Raji (cell line): ENCODE results near the gene LRRC75A.

Source experiments
- POLR2A ChIP-seq: IDR thresholded peaks from 2 replicates; pipeline ENCODE4 v1.6.1; 2011; ENCODE audit warnings: low read depth, low read length, control low read depth; ENCODE audit not compliant: insufficient read depth

The LRRC75A gene

GRCh38 chr17:16434662-16435061 lies 57.3 kb downstream of the LRRC75A start:
- TF ChIP-seq POLR2A: no peak

GRCh38 chr17:16433514-16433913 lies 58.5 kb downstream of the LRRC75A start:
- no peak for TF ChIP-seq POLR2A

GRCh38 chr17:16432017-16432416 lies 60.0 kb downstream of the LRRC75A start:
- no peak for TF ChIP-seq POLR2A

- TF ChIP-seq POLR2A: no peak
Observed at GRCh38 chr17:16430650-16431049, 61.3 kb downstream of the LRRC75A start.

DNA sequence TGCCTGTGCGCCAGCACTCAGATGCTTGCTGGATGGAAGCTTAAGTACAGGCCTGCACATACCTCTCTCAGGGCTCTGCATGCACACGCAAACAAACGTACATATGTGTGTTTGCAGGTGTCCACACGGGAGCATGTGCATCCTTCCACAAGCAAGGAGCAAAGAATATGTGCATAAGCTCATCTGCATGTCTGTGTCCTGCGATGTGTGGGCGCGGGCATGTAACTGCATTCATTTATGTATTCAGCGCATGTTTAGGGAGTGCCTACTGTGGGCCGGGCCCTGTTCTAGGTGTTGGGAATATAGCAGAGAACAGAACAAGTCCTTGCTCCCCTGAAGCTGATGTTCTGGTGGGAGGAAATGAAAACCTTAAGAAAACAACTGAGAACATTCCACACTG lies 62.9 kb downstream of the LRRC75A start:
- TF ChIP-seq POLR2A: no peak

GRCh38 chr17:16428098-16428882 lies 63.7 kb downstream of the LRRC75A start:
- no peak for TF ChIP-seq POLR2A

GRCh38 chr17:16427020-16427419 lies 65.0 kb downstream of the LRRC75A start:
- no peak for TF ChIP-seq POLR2A

- no peak for TF ChIP-seq POLR2A
Observed at GRCh38 chr17:16425698-16426659, 66.0 kb downstream of the LRRC75A start.

DNA sequence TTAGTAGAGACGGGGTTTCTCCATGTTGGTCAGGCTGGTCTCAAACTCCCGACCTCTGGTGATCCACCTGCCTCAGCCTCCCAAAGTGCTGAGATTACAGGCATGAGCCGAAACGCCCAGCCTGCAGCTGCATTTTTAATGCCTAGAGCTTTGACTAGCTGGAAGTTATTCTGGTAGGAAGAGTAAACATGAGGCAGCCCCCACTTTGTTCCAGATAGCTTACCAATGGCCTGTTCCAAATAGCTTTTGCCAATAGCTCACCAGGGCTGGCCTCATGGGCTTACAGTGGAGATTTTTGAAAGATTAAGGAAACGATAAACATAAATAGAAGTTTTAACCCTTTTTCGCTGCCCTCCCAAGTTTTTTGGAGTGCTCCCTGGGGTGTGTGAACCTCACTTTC lies 66.8 kb downstream of the LRRC75A start:
- TF ChIP-seq POLR2A: no peak

DNA sequence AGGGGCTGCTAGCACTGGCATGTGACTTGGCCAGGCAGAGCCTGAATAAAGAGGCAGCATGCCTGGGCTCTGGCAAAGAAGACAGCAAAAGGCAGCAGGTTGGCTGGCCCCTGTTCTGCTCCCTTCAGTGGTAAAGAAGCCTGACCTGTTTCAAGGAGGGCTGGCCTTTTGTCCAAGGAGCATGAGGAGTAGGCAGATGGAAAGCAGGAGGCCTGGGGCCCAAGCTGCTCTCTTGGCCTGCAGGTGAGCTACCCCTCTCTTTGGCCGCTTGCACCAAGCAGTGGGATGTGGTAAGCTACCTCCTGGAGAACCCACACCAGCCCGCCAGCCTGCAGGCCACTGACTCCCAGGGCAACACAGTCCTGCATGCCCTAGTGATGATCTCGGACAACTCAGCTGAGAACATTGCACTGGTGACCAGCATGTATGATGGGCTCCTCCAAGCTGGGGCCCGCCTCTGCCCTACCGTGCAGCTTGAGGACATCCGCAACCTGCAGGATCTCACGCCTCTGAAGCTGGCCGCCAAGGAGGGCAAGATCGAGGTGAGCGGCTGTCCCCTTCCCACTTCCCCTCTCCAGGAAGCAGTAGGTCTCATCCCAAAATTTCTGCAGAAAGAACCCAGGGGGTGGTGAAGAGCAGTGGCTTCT lies 68.6 kb downstream of the LRRC75A start:
- TF ChIP-seq POLR2A: no peak

DNA sequence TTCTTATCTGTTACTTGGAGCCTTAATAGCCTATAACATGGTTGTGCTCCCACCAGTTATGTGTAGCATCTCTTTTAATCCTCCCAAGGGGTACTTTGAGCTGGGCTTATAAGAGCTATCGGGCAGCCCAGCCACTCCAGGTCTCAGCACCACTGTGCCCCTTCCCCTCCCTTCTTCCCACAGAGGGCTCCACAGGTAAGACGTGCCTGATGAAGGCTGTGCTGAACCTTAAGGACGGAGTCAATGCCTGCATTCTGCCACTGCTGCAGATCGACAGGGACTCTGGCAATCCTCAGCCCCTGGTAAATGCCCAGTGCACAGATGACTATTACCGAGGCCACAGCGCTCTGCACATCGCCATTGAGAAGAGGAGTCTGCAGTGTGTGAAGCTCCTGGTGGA lies 69.6 kb downstream of the LRRC75A start:
- no peak for TF ChIP-seq POLR2A

GRCh38 chr17:16419929-16420271 lies 72.1 kb downstream of the LRRC75A start:
- TF ChIP-seq POLR2A: no peak

- TF ChIP-seq POLR2A: no peak
Observed at GRCh38 chr17:16419074-16419928, 72.7 kb downstream of the LRRC75A start.

- no peak for TF ChIP-seq POLR2A
Observed at GRCh38 chr17:16418685-16419068, 73.3 kb downstream of the LRRC75A start.
